NCI-H226 (cell line): ENCODE data around the gene ANG.
"Not testable (repeated sequence)": the region's sequence is repeated elsewhere in the genome, so short reads cannot be mapped to it uniquely, and the experiment has no call there.

Experiments used
- DNase-seq: peaks from one replicate; pipeline ENCODE4 v3.0.0-alpha.2; 2015

The ANG gene

DNA sequence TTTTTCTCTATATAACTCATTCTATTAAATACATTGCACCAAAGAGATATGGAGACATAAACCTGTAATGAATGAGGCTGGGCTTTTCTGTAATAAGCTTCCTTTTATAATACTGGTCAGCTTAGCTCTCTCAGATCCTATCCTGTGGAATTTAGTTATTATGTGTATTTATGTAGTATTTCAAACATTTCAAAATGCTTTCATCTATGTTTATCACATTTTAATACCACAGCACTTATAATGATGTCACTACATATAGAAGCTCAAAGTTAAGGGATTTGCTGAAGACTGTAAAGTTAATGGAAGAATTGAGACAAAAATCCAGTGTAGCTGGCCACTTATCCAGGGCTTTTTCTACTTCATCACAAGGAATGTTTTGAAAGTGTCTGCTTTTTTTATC is 11.4 kb downstream of the ANG start:
- no peak for DNase-seq

DNA sequence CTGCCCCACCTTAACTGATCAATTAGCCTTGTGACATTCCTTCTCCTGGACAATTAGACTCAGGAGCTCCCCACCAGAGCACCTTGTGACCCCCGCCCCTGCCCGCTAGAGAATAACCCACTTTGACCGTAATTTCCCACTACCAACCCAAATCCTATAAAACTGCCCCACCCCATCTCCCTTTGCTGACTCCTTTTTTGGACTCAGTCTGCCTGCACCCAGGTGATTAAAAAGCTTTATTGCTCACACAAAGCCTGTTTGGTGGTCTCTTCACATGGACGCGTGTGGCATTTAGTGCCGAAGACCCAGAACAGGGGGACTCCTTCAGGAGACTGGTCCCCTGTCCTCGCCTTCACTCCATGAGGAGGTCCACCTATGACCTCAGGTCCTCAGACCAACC is 12.4 kb downstream of the ANG start:
- DNase-seq: not testable (repeated sequence)

DNA sequence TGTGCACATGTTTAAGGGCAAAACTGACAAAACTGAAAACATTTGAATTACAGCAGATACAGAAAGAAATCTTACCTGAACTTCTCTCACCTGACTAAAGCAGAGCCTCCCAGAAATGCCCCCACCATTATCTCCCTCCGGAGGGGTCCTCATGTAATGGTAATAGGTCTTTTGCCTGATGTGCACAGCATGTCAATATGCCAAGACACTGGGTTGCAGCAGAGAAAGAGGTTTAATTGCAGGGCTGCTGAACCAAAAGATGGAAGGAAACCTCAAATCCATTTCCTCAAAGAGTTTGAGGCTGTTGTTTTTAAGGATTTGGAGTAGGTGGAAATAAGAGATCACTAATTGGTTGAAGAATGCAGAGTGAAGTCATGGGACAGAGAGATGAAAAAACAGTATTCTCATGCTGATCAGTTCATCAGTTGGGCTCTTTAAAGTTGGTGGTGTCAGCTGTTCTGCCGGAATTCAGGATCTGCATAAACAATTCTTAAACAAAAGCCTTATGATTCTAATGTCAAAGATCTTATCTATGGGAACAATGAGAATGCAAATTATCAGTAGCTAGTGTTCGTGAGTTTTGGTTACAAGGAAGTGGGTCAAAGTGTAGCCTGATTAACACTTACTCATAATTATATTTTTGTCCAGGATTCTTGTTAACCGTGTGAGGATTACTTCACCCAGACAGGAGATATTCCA is 18.2 kb downstream of the ANG start:
- DNase-seq: no peak

DNA sequence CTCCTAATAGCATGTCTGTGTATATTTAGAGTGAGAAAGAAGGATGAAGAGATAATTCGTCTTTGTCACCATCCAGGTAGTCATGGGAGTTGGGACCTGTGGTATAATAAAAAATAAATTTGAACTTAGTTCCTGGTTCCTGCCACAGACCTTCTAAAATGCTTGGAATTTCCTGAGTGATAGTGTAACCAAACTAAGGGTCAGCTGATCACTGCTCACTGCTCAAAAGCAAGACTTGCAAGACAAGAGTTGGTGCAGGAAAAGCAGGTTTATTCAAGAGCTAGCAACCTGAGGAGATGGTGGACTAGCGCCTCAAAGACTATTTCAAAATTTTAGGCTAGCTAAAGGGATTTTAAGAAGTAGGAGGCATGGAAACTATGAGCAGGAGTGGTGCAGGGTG is 19.1 kb downstream of the ANG start:
- DNase-seq: no peak

DNA sequence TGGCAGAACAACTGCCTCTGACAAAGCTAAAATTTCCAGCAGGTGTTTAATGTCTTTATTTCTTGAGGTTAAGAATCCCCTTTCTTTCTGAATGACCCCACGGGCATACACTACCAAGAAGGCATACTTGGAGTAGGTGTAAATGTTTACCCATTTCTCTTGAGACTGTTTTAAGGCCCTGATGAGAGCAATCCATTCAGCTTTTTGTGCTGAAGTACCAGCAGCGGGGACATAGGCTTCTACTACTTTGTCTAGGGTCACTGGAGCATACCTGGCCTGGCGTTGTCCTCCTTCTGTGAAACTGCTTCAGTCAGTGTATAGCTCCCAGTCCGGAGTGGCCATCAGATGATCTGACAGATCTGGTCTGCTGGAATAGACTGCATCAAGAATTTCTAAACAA is 22.7 kb downstream of the ANG start:
- no peak for DNase-seq

DNA sequence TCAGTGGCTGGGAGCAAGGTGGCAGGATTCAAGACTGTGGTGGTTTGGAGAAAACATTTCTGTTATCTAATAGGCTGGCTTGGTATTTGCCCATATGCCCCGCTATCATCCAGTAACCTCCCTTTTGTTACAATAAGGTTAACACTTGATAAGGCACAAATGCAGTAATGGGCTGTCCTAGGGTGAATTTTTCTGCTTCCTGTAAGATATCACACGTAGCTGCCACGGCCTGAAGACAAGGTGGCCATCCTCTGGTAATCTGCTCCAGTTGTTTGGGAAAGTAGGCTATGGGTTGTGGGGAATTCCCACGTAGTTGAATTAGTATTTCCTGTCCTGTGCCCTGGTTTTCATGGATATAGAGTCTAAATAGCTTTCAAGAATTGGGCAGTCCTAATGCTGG is 23.1 kb downstream of the ANG start:
- no peak for DNase-seq

DNA sequence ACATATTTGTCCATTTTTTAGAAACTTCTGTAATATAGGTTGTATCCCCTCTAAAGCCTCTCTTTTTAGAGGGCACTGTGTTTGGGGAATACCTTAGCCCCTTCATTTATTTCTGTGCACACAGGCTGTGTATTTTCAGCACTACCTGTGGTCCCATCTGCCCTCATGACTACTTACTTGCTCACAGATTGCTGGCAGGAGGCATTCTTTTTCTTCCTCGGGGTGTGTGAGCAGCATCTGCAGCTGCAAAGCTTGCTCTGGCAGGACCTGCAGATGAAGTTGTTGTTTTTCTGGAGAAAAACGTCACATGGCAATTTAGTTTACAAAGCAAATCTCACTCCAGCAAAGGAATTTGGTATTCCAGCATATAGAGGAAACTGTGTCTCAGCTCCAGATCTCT is 24.3 kb downstream of the ANG start:
- no peak for DNase-seq

DNA sequence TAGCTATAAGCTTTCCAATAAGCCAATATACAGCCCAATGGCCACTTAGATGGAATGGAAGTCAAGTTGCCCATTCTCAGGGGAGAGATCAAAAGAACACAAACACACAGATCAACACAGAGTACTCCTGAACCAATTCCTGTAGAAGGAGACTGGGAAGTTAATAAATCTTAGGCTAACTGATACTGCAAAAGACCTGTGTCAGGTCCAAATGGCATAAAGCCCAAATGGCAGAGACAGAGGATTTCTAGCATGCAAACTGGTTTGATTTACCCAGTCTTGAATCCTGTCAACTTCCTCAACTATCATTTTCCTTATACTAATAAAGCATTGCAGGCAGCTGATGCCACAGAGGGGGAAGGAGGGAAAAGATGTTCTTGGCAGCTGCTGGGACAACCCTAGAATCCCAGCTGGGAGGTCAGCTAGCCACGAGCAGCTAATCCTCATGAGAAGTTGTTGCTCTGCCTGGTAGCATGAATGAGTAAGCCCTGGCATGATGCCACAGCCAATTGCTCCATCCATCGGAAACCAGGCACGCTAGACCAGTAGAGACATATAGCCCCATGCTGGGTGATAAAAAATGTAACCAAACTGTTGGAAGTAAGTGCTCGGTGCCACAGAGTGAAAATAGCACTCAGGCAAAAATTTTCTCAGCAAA is 26.2 kb downstream of the ANG start:
- DNase-seq: no peak

DNA sequence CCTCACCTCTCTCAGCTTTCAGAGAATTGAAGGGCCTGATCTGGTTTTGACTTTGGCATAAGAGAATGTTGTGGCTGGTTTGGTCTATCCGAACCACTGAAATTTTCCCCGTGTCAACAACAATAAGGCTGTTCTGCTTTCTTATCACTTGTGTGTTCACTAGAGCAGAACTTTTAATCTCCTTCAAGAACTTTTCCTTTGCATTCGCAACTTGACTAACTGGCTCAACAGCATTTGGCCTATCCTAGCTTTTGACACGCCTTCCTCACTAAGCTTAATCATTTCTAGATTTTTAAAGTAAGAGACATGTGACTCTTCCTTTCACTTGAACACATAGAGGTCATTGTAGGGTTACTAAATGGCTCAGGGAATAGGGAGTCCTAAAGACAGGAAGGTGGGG is 31.2 kb downstream of the ANG start:
- DNase-seq: no peak

DNA sequence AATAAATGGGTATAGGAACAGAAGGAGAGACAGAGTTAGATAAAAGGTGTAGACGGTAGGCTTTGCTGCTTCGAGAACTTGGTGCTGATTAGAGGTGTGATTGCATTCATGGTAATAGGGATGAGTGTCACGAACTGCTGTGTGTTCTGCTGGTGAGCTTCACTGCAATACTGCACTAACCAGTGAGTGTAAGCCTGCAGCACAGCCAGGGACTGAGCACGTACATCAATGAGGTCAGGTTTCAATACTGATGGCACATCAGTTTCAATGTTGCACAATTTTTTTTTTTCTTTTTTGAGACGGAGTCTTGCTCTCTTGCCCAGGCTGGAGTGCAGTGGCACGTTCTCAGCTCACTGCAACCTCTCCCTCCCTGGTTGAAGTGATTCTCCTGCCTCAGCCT is 32.2 kb downstream of the ANG start:
- no peak for DNase-seq

DNA sequence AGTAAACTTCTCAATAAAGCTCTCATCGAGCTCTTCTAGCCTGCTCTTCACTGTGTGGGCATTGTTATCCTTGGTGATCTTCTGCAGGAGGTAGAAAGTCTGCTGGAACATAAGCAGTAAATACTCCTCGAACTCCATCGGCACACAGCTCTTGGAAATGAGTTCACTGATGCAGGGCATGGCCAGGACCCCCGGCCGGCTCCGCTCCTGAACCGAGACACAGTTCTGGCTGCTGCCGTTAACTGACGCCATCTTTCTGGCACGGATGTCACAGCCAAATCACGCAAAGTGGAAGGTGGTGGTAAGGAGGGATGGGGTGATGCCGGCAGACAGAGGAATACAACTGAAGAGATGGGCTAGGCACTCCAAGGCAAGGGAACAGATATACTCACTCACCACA is 33.5 kb downstream of the ANG start:
- no peak for DNase-seq

DNA sequence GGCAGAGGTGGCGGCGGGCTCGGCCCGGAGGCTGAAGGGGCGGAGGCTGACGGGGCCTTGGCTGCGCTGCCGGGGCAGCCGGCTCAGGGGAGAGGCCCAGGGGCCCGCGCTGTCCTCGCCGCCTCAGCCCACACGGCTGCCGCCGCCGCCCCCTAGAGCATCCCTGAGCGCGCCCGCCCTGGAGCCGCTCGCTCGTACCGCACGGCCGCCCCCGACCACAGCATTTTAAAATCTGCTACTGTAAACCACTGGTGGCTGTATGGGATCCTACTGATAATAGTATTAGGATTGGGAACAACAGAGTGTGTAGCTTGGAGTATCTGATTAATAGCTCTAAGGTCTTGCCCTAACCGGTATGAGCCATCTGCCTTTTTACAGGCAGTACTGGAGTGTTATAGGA is 34.9 kb downstream of the ANG start:
- no peak for DNase-seq

DNA sequence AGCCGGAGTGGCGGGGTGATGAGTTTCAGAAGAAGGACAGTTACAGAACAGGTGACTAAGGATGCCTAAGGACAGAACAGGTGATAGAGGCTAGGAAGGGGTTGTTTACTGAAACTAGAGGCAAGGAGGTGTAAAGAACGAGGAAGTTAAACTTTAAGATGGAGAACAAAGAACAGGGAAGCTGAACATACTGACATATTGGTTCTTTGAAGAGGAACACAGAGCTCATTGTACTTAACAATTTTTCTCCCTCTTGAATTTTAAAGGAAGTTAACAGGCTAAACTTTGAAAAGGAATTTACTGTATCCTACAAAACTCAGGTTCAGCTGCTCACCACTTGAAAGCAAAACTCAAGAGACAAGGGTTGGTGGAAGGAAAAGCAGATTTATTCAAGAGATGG is 37.6 kb downstream of the ANG start:
- DNase-seq: not testable (repeated sequence)

DNA sequence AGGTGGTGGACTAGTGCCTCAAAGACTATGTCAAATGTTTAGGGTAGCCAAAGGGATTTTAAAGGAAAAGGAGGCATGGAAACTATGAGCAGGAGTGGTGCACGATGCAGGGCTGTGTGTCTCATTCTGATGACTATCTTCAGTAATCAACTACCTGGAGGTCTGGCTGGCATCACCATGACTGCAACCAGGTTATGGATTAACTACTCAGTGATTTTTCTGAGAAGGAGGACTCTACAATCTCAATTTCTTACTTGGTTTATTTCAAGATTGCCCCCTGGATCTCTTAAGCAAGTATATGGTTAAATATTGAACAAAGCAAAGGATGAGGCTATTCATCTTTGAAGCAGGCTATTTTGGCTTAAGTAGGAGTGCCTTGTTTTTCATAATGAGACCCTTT is 38.0 kb downstream of the ANG start:
- no peak for DNase-seq

DNA sequence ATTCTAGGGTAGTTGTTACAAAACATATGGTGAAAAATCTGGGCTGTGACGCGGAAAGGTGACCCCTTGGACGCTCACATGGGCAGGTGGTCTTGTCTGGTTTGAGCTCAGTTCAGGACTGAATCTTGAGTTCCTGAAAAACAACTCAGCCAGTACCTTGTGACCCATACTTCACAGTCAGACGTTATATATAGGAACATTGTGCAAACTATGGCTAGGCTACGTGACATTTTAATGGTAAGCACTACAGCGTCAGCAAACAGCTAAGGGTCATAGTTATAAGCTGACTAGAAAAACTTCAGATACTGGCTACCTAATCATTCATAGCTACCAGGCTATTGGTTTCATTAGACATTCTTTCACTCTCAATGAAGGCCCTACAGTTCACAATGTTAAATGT is 42.3 kb downstream of the ANG start:
- DNase-seq: no peak

DNA sequence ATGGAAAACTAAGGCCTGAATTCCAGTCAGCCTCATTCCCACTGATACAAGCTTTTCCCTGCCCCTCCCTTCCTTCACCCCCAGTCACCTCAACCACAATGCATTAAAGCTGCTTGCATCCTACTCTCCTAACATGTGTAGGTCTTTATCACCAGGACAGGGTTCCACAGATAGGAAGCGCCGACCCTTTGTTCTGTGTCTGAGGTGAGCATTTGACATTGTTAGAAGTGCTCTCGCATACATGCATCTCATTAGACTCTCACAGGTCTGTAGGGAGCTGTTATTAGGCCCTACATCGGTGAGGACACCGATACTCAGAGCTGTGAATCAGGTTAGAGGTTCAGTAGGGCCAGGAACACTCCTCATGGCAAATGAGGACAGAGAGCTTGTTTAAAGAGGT is 43.9 kb downstream of the ANG start:
- DNase-seq: no peak

DNA sequence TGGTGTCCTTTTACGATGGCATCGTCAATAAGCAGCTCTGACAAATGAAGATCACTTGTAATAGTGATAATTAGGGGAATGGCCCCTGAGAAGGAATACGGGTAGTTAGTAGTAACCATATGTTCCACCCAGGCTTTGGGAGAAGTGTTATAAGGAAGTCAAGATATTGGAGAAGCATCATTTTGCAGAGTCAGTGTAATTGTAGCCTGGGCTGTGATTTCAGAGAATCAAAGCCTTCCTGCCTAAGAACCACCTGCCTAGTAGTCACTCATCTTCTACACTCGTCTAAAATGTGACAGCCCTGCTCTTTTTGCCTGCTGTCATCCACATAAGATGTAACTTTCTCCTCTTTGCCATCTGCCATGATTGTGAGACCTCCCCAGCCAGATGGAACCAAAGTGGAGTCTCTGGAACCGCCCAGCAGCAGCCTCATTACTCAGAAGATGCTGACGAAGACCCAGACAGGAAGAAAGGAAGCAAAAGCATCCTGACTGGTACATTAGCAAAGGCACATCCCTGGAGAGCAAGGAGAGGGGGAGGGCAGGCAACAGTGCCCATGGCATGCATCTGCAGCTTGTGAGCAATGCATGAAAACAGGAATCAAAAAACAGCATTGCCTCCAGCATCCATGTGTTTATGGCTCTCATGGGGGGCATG is 44.5 kb downstream of the ANG start:
- no peak for DNase-seq

DNA sequence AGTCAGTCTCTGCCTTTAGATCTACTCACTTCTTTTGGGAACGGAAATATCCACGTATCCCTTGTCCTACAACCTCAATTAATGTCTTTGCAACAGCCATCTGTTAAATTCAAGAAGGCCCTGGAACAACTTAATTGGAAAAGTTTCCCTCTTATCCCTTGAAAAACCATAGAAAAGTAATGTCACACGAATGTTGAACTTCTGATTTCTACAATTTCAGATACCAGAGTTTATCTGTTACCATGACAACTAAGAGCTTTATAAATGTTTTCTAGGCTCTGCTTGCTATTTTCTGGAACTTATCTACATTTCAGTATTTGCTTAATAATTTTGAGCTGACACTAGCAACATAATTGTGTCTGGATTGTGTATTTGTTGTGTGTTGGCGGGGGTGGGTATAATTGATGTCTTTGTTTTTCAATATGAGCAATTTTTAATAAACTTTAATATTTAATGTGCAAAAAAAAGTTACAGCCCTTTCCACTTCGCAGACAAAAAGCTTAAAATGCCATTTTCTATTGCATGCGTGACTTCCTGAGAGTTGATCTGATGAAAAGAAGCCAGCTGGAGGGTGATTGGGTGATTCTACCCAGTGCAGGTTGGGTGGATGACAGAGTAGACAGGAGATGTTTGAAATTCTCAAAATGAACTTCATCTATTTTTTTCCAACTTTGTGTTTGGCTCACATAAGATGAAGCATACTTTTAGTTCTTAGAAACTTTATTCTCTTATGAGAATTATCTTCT is 45.3 kb downstream of the ANG start:
- DNase-seq: no peak

DNA sequence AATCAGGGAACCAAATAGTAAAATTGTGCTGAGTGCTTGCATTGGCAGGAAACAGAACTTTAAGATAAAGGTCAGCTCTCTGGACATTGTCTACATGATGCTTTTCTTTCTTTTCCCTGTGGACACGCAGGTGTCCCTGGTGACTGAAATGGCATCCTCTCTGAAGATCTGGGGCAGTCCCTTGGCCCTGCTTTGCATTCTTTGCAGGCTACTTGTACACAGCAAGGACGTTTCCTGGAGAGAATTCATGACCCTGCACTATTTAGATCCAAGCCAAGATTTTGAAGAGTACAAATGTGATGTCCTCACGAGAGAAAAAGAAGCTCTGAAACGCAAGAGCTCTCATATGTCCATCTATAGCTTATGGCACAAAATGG is 45.9 kb downstream of the ANG start:
- DNase-seq: no peak

DNA sequence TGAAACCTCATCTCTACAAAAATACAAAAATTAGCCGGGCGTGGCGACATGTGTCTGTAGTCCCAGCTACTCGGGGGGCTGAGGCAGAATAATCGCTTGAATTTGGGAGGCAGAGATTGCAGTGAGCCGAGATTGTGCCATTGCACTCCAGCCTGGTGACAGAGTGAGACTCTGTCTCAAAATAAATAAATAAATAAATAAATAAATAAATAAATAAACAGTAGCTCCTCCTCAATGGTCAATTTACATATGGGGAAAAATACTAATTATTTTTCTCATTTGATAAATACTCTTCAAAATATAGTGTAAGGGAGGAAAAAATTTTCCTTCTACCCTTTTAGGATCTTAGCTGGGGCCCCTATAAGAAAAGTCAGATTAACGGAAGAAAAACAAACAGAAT is 49.7 kb downstream of the ANG start:
- not testable (repeated sequence) for DNase-seq

DNA sequence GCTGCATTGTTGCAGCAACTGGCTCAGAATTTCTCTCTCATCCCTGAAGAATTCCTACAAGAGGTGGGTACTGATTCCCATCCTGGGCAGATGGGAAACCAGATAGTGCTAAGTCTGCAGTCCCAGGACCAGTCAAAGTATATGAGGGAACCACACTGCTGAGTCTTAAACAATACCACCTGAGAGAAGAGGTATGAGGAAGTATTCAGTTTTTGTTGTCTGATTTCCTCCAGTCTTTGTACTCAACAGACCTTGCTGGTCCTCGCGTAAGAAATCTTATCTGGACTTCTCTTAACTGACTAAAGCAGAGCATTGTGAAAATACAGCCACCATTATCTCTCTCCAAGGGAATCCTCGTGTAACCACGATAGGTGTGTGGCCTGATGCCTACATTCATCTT is 53.6 kb downstream of the ANG start:
- no peak for DNase-seq

DNA sequence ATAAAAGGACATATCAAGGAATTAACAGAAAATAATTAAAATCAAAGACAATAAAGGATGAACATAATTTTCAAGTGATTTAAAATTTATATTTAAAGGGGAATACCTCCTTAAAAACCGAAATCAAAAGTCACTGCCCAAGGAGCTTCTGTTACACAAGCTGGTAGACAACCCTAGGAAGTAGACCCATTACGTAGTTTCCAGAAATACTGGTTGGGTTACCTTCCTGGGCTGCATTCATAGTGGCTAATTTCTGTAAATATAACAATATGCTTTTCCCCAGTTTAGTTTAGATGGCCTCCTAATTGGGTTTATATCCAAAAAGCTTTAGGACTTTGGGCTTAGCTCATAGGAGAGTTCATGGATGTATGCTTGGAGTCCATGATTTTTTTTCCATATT is 55.0 kb downstream of the ANG start:
- DNase-seq: no peak
